ENCODE data around the gene PKP4. TPM values are rescaled to one million over a fixed set of nuclear protein-coding genes. Genes with fewer than 3 reads are reported as not detected.

The PKP4 gene
- total RNA-seq, 5 donors from 2014 or later (not counting 1 experiment from before 2014, with no cell fraction given): 17.3 to 23.1 (median 20.3) TPM

- Histone ChIP-seq H3K9me3 (no peaks in the 10 kb centered on the region), H3K27ac (ENCODE audit: low read length) (no peak overlapping the region), H3K4me1 (ENCODE audit: control insufficient read depth in 1 of 2, extremely low read depth in 1 of 2, insufficient read depth in 2 of 2, low read length in 2 of 2) (no peaks in the 10 kb centered on the region), H3K4me3 (ENCODE audit: control insufficient read depth in 1 of 2, extremely low read depth in 1 of 2, low read length in 1 of 2) (no peak overlapping the region), H3K36me3 (ENCODE audit: control insufficient read depth in 2 of 2, extremely low read depth in 1 of 2, insufficient read depth in 1 of 2, low read length in 1 of 2) (peaks cover 0 to 2% of the 10 kb centered on the region in 2 donors), H3K27me3 (replicated peaks in 1 of 2; ENCODE audit: control insufficient read depth in 2 of 2, extremely low read depth in 1 of 2, insufficient read depth in 2 of 2, low read length in 1 of 2) (no peaks in the 10 kb centered on the region)
- no peak overlapping the region for H3K4me3 Mint-ChIP-seq
- no peaks in the 10 kb centered on the region for H3K27me3 Mint-ChIP-seq
- CTCF ChIA-PET: no interaction called here
- WGBS (ENCODE audit: insufficient coverage): 100% methylated on average over 1 of the region's 4 CpGs
- H3K4me1 Mint-ChIP-seq: no peaks in the 10 kb centered on the region
- POLR2A ChIA-PET: interaction anchor here in 1 of 2 donors (0.6 kb wide), 1 partner anchor 270 kb away, joined by 3 read pairs; no protein-coding TSS in a partner anchor
- no peak for ATAC-seq (replicated peaks in 1 of 4)
- peaks cover 16% of the 10 kb centered on the region for H3K36me3 Mint-ChIP-seq
- H3K27ac Mint-ChIP-seq: no peak overlapping the region
- no peak for DNase-seq
- no peaks in the 10 kb centered on the region for H3K9me3 Mint-ChIP-seq
Observed at GRCh38 chr2:158618891-158619490, 162.2 kb downstream of the PKP4 start.

- Mint-ChIP-seq H3K4me3 (no peak overlapping the region), H3K36me3 (peaks cover 19% of the 10 kb centered on the region), H3K9me3 (no peaks in the 10 kb centered on the region), H3K27ac (no peak overlapping the region), H3K4me1 (no peaks in the 10 kb centered on the region), H3K27me3 (no peaks in the 10 kb centered on the region)
- H3K4me3 ChIP-seq (ENCODE audit: control insufficient read depth in 1 of 2, extremely low read depth in 1 of 2, low read length in 1 of 2): no peak overlapping the region
- ATAC-seq (replicated peaks in 1 of 4) (no peak), DNase-seq (no peak)
- no peak overlapping the region for H3K27ac ChIP-seq (ENCODE audit: low read length)
- no peaks in the 10 kb centered on the region for H3K4me1 ChIP-seq (ENCODE audit: control insufficient read depth in 1 of 2, extremely low read depth in 1 of 2, insufficient read depth in 2 of 2, low read length in 2 of 2)
- no peaks in the 10 kb centered on the region for H3K27me3 ChIP-seq (replicated peaks in 1 of 2; ENCODE audit: control insufficient read depth in 2 of 2, extremely low read depth in 1 of 2, insufficient read depth in 2 of 2, low read length in 1 of 2)
- ChIA-PET POLR2A (interaction anchor here in 1 of 2 donors (0.6 kb wide), 1 partner anchor 270 kb away, joined by 3 read pairs; no protein-coding TSS in a partner anchor), CTCF (no interaction called here)
- H3K9me3 ChIP-seq: no peaks in the 10 kb centered on the region
- H3K36me3 ChIP-seq (ENCODE audit: control insufficient read depth in 2 of 2, extremely low read depth in 1 of 2, insufficient read depth in 1 of 2, low read length in 1 of 2): peaks cover 0 to 2% of the 10 kb centered on the region in 2 donors
- no CpG with 5 or more reads among the region's 2 CpGs for WGBS (ENCODE audit: insufficient coverage)
Observed at GRCh38 chr2:158619496-158619895, 162.7 kb downstream of the PKP4 start.

- Mint-ChIP-seq H3K27ac (no peak overlapping the region), H3K36me3 (peaks cover 27% of the 10 kb centered on the region), H3K4me1 (no peaks in the 10 kb centered on the region), H3K4me3 (no peak overlapping the region), H3K9me3 (no peaks in the 10 kb centered on the region), H3K27me3 (no peaks in the 10 kb centered on the region)
- ATAC-seq (replicated peaks in 1 of 4) (no peak), DNase-seq (no peak)
- no peak overlapping the region for H3K4me3 ChIP-seq (ENCODE audit: control insufficient read depth in 1 of 2, extremely low read depth in 1 of 2, low read length in 1 of 2)
- CTCF ChIA-PET: no interaction called here
- H3K27ac ChIP-seq (ENCODE audit: low read length): no peak overlapping the region
- H3K36me3 ChIP-seq (ENCODE audit: control insufficient read depth in 2 of 2, extremely low read depth in 1 of 2, insufficient read depth in 1 of 2, low read length in 1 of 2): peaks cover 0 to 2% of the 10 kb centered on the region in 2 donors
- no peaks in the 10 kb centered on the region for H3K27me3 ChIP-seq (replicated peaks in 1 of 2; ENCODE audit: control insufficient read depth in 2 of 2, extremely low read depth in 1 of 2, insufficient read depth in 2 of 2, low read length in 1 of 2)
- POLR2A ChIA-PET: no interaction called here
- no peaks in the 10 kb centered on the region for H3K9me3 ChIP-seq
- H3K4me1 ChIP-seq (ENCODE audit: control insufficient read depth in 1 of 2, extremely low read depth in 1 of 2, insufficient read depth in 2 of 2, low read length in 2 of 2): no peaks in the 10 kb centered on the region
- WGBS (ENCODE audit: insufficient coverage): no CpG with 5 or more reads among the region's 2 CpGs
Observed at GRCh38 chr2:158620656-158621055, 163.9 kb downstream of the PKP4 start.

GRCh38 chr2:158624071-158624667 is 167.4 kb downstream of the PKP4 start:
- Mint-ChIP-seq H3K27ac (no peak overlapping the region), H3K4me1 (no peaks in the 10 kb centered on the region), H3K9me3 (no peaks in the 10 kb centered on the region), H3K27me3 (no peaks in the 10 kb centered on the region), H3K4me3 (no peak overlapping the region), H3K36me3 (peaks cover 27% of the 10 kb centered on the region)
- Histone ChIP-seq H3K4me1 (ENCODE audit: control insufficient read depth in 1 of 2, extremely low read depth in 1 of 2, insufficient read depth in 2 of 2, low read length in 2 of 2) (no peaks in the 10 kb centered on the region), H3K4me3 (ENCODE audit: control insufficient read depth in 1 of 2, extremely low read depth in 1 of 2, low read length in 1 of 2) (no peak overlapping the region), H3K27me3 (replicated peaks in 1 of 2; ENCODE audit: control insufficient read depth in 2 of 2, extremely low read depth in 1 of 2, insufficient read depth in 2 of 2, low read length in 1 of 2) (no peaks in the 10 kb centered on the region), H3K9me3 (no peaks in the 10 kb centered on the region), H3K27ac (ENCODE audit: low read length) (no peak overlapping the region), H3K36me3 (ENCODE audit: control insufficient read depth in 2 of 2, extremely low read depth in 1 of 2, insufficient read depth in 1 of 2, low read length in 1 of 2) (no peaks in the 10 kb centered on the region)
- no peak for DNase-seq
- no peak for ATAC-seq (replicated peaks in 1 of 4)
- POLR2A ChIA-PET: interaction anchor here in 1 of 2 donors (0.6 kb wide), 1 partner anchor 10 kb away, joined by 3 read pairs; no protein-coding TSS in a partner anchor
- CTCF ChIA-PET: interaction anchor here in 1 of 2 donors (0.7 kb wide), 1 partner anchor 1114 kb away, joined by 5 read pairs; no protein-coding TSS in a partner anchor
- WGBS (ENCODE audit: insufficient coverage): no CpG with 5 or more reads among the region's 3 CpGs

- Histone ChIP-seq H3K27ac (ENCODE audit: low read length) (no peak overlapping the region), H3K36me3 (ENCODE audit: control insufficient read depth in 2 of 2, extremely low read depth in 1 of 2, insufficient read depth in 1 of 2, low read length in 1 of 2) (no peaks in the 10 kb centered on the region), H3K27me3 (replicated peaks in 1 of 2; ENCODE audit: control insufficient read depth in 2 of 2, extremely low read depth in 1 of 2, insufficient read depth in 2 of 2, low read length in 1 of 2) (no peaks in the 10 kb centered on the region), H3K9me3 (no peaks in the 10 kb centered on the region), H3K4me3 (ENCODE audit: control insufficient read depth in 1 of 2, extremely low read depth in 1 of 2, low read length in 1 of 2) (no peak overlapping the region), H3K4me1 (ENCODE audit: control insufficient read depth in 1 of 2, extremely low read depth in 1 of 2, insufficient read depth in 2 of 2, low read length in 2 of 2) (no peaks in the 10 kb centered on the region)
- H3K27me3 Mint-ChIP-seq: no peaks in the 10 kb centered on the region
- POLR2A ChIA-PET: no interaction called here
- no peaks in the 10 kb centered on the region for H3K4me1 Mint-ChIP-seq
- no peaks in the 10 kb centered on the region for H3K9me3 Mint-ChIP-seq
- CTCF ChIA-PET: interaction anchor here in 1 of 2 donors (0.7 kb wide), 1 partner anchor 1115 kb away, joined by 5 read pairs; no protein-coding TSS in a partner anchor
- H3K4me3 Mint-ChIP-seq: no peak overlapping the region
- H3K36me3 Mint-ChIP-seq: peaks cover 30% of the 10 kb centered on the region
- H3K27ac Mint-ChIP-seq: no peak overlapping the region
- no peak for DNase-seq
- ATAC-seq (replicated peaks in 1 of 4): no peak
- WGBS (ENCODE audit: insufficient coverage): 99% methylated on average over 18 of the region's 19 CpGs
Observed at GRCh38 chr2:158624961-158625360, 168.2 kb downstream of the PKP4 start.

- CTCF ChIA-PET: no interaction called here
- Mint-ChIP-seq H3K27me3 (no peaks in the 10 kb centered on the region), H3K9me3 (no peaks in the 10 kb centered on the region), H3K4me3 (no peak overlapping the region), H3K4me1 (no peaks in the 10 kb centered on the region), H3K27ac (no peak overlapping the region), H3K36me3 (peaks cover 34% of the 10 kb centered on the region)
- H3K36me3 ChIP-seq (ENCODE audit: control insufficient read depth in 2 of 2, extremely low read depth in 1 of 2, insufficient read depth in 1 of 2, low read length in 1 of 2): peaks cover 0 to 2% of the 10 kb centered on the region in 2 donors
- no peak for ATAC-seq (replicated peaks in 1 of 4)
- 88% methylated on average over 4 of the region's 5 CpGs for WGBS (ENCODE audit: insufficient coverage)
- H3K4me1 ChIP-seq (ENCODE audit: control insufficient read depth in 1 of 2, extremely low read depth in 1 of 2, insufficient read depth in 2 of 2, low read length in 2 of 2): no peaks in the 10 kb centered on the region
- H3K27ac ChIP-seq (ENCODE audit: low read length): no peak overlapping the region
- no peaks in the 10 kb centered on the region for H3K9me3 ChIP-seq
- POLR2A ChIA-PET: no interaction called here
- no peak for DNase-seq
- no peak overlapping the region for H3K4me3 ChIP-seq (ENCODE audit: control insufficient read depth in 1 of 2, extremely low read depth in 1 of 2, low read length in 1 of 2)
- H3K27me3 ChIP-seq (replicated peaks in 1 of 2; ENCODE audit: control insufficient read depth in 2 of 2, extremely low read depth in 1 of 2, insufficient read depth in 2 of 2, low read length in 1 of 2): no peaks in the 10 kb centered on the region
Observed at GRCh38 chr2:158629116-158629515, 172.4 kb downstream of the PKP4 start.

All from T-cell (primary cell).